ENCODE measurements around the gene SLC22A17. TPM values are rescaled to one million over a fixed set of nuclear protein-coding genes. Genes with fewer than 3 reads are reported as not detected.

The SLC22A17 gene
- total and polyA plus RNA-seq, 4 donors: 1.1 to 14.6 (median 2.6) TPM

DNA sequence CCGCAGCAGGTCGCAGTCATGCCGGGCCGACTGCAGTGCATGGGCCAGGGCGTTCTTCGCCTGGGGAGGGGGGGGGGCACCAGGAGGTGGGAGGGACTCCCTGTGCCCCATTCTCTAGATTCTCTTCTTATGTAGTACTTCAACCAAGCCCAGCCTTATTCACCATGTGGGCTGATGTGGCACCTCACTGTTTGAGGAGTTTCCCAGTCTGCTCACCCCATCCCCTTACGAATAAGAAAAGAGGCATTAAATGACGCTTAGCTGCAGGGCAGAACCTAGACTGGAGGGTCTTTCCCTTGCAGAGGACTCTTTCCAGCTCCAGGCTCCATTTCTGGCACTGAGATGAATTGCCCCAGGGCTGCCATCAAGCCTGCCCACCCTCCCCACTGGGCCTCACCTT lies 36.3 kb upstream of the SLC22A17 start:
- no peak overlapping the region for H3K4me3 ChIP-seq (ENCODE audit: low read depth in 1 of 3, low read length in 3 of 3)
- no peaks in the 10 kb centered on the region for H3K27me3 ChIP-seq (ENCODE audit: control insufficient read depth in 4 of 4, insufficient read depth in 4 of 4, low read length in 3 of 4)
- no peaks in the 10 kb centered on the region for H3K36me3 ChIP-seq (ENCODE audit: control insufficient read depth in 4 of 4, insufficient read depth in 3 of 4, low read depth in 1 of 4, low read length in 3 of 4)
- H3K9me3 ChIP-seq (ENCODE audit: control insufficient read depth in 4 of 4, low read length in 3 of 4): no peaks in the 10 kb centered on the region
- no peak overlapping the region for H3K9ac ChIP-seq (ENCODE audit: low read depth in 1 of 2, low read length in 2 of 2)
- WGBS: 79% methylated on average over 8 of the region's 8 CpGs
- H3K27ac ChIP-seq (ENCODE audit: low read depth in 1 of 2, low read length in 2 of 2): no peak overlapping the region
- H3K4me1 ChIP-seq (ENCODE audit: control insufficient read depth in 4 of 4, insufficient read depth in 4 of 4, low read length in 3 of 4): no peaks in the 10 kb centered on the region
- DNase-seq (ENCODE audit: low spot score): no peak
- TF ChIP-seq, protein P1, sequence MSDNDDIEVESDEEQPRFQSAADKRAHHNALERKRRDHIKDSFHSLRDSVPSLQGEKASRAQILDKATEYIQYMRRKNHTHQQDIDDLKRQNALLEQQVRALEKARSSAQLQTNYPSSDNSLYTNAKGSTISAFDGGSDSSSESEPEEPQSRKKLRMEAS (IDR thresholded peaks at IDR 0.05): no peak
- TF ChIP-seq YY1 (IDR thresholded peaks at IDR 0.05) (no peak), FOXA2 (IDR thresholded peaks at IDR 0.05) (no peak), NR2F2 (IDR thresholded peaks at IDR 0.05) (no peak), SP1 (IDR thresholded peaks at IDR 0.05) (no peak), HNF4G (IDR thresholded peaks at IDR 0.05) (no peak), RXRA (IDR thresholded peaks at IDR 0.05) (no peak), EGR1 (IDR thresholded peaks at IDR 0.05; ENCODE audit: low read depth in 2 of 2) (no peak), JUND (IDR thresholded peaks at IDR 0.05) (no peak), TAF1 (conservative IDR thresholded peaks at IDR 0.05) (no peak)
- TF ChIP-seq, protein P2, sequence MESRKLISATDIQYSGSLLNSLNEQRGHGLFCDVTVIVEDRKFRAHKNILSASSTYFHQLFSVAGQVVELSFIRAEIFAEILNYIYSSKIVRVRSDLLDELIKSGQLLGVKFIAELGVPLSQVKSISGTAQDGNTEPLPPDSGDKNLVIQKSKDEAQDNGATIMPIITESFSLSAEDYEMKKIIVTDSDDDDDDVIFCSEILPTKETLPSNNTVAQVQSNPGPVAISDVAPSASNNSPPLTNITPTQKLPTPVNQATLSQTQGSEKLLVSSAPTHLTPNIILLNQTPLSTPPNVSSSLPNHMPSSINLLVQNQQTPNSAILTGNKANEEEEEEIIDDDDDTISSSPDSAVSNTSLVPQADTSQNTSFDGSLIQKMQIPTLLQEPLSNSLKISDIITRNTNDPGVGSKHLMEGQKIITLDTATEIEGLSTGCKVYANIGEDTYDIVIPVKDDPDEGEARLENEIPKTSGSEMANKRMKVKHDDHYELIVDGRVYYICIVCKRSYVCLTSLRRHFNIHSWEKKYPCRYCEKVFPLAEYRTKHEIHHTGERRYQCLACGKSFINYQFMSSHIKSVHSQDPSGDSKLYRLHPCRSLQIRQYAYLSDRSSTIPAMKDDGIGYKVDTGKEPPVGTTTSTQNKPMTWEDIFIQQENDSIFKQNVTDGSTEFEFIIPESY (IDR thresholded peaks at IDR 0.05): no peak
- TF ChIP-seq, protein P3, sequence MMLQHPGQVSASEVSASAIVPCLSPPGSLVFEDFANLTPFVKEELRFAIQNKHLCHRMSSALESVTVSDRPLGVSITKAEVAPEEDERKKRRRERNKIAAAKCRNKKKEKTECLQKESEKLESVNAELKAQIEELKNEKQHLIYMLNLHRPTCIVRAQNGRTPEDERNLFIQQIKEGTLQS (IDR thresholded peaks at IDR 0.05): no peak
- TF ChIP-seq, protein P4, sequence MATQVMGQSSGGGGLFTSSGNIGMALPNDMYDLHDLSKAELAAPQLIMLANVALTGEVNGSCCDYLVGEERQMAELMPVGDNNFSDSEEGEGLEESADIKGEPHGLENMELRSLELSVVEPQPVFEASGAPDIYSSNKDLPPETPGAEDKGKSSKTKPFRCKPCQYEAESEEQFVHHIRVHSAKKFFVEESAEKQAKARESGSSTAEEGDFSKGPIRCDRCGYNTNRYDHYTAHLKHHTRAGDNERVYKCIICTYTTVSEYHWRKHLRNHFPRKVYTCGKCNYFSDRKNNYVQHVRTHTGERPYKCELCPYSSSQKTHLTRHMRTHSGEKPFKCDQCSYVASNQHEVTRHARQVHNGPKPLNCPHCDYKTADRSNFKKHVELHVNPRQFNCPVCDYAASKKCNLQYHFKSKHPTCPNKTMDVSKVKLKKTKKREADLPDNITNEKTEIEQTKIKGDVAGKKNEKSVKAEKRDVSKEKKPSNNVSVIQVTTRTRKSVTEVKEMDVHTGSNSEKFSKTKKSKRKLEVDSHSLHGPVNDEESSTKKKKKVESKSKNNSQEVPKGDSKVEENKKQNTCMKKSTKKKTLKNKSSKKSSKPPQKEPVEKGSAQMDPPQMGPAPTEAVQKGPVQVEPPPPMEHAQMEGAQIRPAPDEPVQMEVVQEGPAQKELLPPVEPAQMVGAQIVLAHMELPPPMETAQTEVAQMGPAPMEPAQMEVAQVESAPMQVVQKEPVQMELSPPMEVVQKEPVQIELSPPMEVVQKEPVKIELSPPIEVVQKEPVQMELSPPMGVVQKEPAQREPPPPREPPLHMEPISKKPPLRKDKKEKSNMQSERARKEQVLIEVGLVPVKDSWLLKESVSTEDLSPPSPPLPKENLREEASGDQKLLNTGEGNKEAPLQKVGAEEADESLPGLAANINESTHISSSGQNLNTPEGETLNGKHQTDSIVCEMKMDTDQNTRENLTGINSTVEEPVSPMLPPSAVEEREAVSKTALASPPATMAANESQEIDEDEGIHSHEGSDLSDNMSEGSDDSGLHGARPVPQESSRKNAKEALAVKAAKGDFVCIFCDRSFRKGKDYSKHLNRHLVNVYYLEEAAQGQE (IDR thresholded peaks at IDR 0.05): no peak

DNA sequence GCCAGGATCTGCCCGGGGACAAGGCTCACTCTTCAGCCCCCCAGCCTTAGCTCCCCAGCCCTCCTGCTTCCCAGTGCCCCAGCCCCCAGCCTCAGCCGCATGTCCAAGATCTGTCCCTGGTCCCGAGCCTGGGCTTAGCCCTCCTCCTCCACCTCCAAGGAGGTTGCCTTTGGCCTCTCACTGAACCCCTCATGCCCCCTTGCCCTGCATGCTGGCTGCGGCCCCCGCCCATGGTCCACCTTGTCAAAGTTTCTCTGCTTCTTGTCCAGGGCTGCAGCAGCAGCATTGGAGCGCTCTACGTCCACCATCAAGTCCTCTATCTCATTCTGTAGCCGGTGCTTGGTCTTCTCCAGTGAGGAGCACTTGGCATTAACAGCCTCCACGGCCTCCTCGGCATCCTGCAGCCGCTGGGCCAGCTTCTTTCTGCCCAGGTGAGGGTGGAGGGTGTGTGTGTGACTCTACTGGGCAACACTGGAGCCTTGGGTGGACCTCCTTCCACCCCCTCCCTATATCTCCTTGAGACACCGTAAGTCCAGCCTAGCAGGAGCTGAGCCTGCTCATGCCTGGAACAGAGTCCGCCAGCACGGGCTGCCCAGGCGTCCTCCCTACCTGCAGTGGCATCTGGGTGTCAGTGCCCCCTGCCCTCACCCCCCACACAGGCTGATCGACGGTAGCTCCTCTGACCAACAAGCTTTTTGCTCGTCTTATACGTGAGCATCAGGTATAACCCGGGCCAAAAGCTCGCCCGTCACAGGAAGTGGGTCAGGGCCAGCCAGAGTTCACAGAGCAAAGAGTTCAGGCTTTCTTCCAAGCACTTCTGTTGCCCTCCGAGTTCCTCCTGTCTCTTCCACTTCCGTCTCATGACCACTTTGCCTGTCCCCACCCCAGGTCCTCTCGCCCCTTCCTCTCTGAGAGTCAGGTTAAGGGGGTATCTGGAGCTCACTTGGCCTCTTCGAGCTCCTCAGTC lies 35.5 kb upstream of the SLC22A17 start:
- no peaks in the 10 kb centered on the region for H3K36me3 ChIP-seq (ENCODE audit: control insufficient read depth in 4 of 4, insufficient read depth in 3 of 4, low read depth in 1 of 4, low read length in 3 of 4)
- DNase-seq (ENCODE audit: low spot score): no peak
- H3K27me3 ChIP-seq (ENCODE audit: control insufficient read depth in 4 of 4, insufficient read depth in 4 of 4, low read length in 3 of 4): no peaks in the 10 kb centered on the region
- H3K9me3 ChIP-seq (ENCODE audit: control insufficient read depth in 4 of 4, low read length in 3 of 4): no peaks in the 10 kb centered on the region
- no peak overlapping the region for H3K4me3 ChIP-seq (ENCODE audit: low read depth in 1 of 3, low read length in 3 of 3)
- no peak overlapping the region for H3K9ac ChIP-seq (ENCODE audit: low read depth in 1 of 2, low read length in 2 of 2)
- H3K27ac ChIP-seq (ENCODE audit: low read depth in 1 of 2, low read length in 2 of 2): no peak overlapping the region
- no peaks in the 10 kb centered on the region for H3K4me1 ChIP-seq (ENCODE audit: control insufficient read depth in 4 of 4, insufficient read depth in 4 of 4, low read length in 3 of 4)
- WGBS: 70% methylated on average over 26 of the region's 26 CpGs
- TF ChIP-seq HNF4G (IDR thresholded peaks at IDR 0.05): no peak
- TF ChIP-seq NR2F2 (IDR thresholded peaks at IDR 0.05): no peak
- TF ChIP-seq JUND (IDR thresholded peaks at IDR 0.05): no peak
- TF ChIP-seq YY1 (IDR thresholded peaks at IDR 0.05): no peak
- TF ChIP-seq SP1 (IDR thresholded peaks at IDR 0.05): no peak
- no peak for TF ChIP-seq TAF1 (conservative IDR thresholded peaks at IDR 0.05)
- no peak for TF ChIP-seq HNF4A (conservative IDR thresholded peaks at IDR 0.05)
- TF ChIP-seq, protein P4 (IDR thresholded peaks at IDR 0.05): no peak
- no peak for TF ChIP-seq EGR1 (IDR thresholded peaks at IDR 0.05; ENCODE audit: low read depth in 2 of 2)
- TF ChIP-seq RAD21 (IDR thresholded peaks at IDR 0.05): no peak
- TF ChIP-seq, protein P3 (IDR thresholded peaks at IDR 0.05): no peak
